K562 treated with DMSO at 1 percent for 4 hours (cell line): ENCODE data around the gene LUC7L. TPM values are rescaled to one million over a fixed set of nuclear protein-coding genes. Genes with fewer than 3 reads are reported as not detected.

Source experiments
- total RNA-seq: library from RNA; unstranded; fragments of 300-600 nt; gene quantifications from 2 replicates; pipeline ENCODE4 v1.2.3, GENCODE V29; 2022; ENCODE audit not compliant: insufficient read depth

Gene LUC7L
- 28.5 and 37.4 TPM in 2 replicates for total RNA-seq

GRCh38 chr16:228852-229730 lies at the start of gene LUC7L:
TSS of gene LUC7L (minus strand) at chr16:229449. CDS start at chr16:229339, 110 bp downstream.

GRCh38 chr16:275786-276232 lies 46.6 kb upstream of the LUC7L start, which contains the start of gene RGS11:
TSS of gene RGS11 (minus strand) at chr16:275944. CDS start at chr16:275911, 33 bp downstream.

GRCh38 chr16:234468-235305 lies 5.4 kb upstream of the LUC7L start, which contains the start of gene FAM234A:
TSS of gene FAM234A (plus strand) at chr16:234821. CDS start at chr16:254414, 19,593 bp downstream.

DNA sequence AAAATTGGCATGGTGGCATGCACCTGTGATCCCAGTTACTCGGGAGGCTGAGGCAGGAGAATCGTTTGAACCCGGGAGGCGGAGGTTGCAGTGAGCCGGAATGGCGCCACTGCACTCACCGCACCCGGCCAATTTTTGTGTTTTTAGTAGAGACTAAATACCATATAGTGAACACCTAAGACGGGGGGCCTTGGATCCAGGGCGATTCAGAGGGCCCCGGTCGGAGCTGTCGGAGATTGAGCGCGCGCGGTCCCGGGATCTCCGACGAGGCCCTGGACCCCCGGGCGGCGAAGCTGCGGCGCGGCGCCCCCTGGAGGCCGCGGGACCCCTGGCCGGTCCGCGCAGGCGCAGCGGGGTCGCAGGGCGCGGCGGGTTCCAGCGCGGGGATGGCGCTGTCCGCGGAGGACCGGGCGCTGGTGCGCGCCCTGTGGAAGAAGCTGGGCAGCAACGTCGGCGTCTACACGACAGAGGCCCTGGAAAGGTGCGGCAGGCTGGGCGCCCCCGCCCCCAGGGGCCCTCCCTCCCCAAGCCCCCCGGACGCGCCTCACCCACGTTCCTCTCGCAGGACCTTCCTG lies 49.1 kb downstream of the LUC7L start, which contains the start of gene HBQ1:
Gene HBQ1 (plus strand): TSS at position 359 of the 575 bp plus-strand sequence. CDS start 28 bp downstream, at position 387.

GRCh38 chr16:176477-177382 lies 52.5 kb downstream of the LUC7L start, which contains the start of gene HBA1:
TSS of gene HBA1 (plus strand) at chr16:176680. CDS start at chr16:176717, 37 bp downstream.

GRCh38 chr16:172374-172941 lies 56.8 kb downstream of the LUC7L start, which contains the start of gene HBA2:
TSS of gene HBA2 (plus strand) at chr16:172876. CDS start at chr16:172913, 37 bp downstream.

DNA sequence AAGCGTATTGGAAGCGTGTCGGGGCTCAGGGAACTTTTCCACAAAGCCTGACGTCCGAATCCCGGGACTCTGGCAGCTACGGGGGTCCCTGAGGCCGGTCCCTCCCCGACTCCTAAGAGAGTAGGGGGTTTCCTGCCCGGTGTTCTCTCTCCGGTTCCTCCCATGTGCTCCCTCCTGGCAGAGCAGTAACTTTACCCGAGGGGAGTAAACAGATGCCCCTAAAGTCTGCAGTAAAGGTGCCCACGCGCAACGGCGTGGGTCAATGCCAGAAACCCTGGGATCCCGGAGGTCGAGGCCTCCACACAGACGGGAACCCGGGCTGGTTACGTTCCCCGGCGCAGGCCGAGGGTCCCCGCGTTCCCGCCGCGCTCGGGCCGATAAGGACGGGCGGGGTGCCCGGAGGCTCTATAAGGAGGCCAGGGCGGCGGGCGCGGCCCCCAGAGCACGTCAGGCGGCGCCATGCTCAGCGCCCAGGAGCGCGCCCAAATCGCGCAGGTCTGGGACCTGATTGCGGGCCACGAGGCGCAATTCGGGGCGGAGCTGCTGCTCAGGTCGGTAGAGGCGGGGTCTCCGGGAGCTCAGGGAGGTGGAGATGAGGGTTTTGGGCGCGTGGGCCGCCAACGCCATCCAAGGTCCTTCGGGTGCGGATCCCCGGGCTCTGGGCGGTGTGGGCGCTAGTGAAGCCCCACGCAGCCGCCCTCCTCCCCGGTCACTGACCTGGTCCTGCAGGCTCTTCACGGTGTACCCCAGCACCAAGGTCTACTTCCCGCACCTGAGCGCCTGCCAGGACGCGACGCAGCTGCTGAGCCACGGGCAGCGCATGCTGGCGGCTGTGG lies 63.5 kb downstream of the LUC7L start, which contains the start of gene HBM:
Gene HBM (plus strand): TSS at position 440 of the 836 bp plus-strand sequence. CDS start 20 bp downstream, at position 460.

GRCh38 chr16:152141-153128 lies 76.8 kb downstream of the LUC7L start, which contains the start of gene HBZ:
TSS of gene HBZ (plus strand) at chr16:152644. CDS start at chr16:152910, 266 bp downstream.

Other genes starting within 250 kb of the LUC7L start
- gene POLR3K, start 175.8 kb downstream of the LUC7L start, total RNA-seq = 32.7 and 37.3 TPM in 2 replicates
- gene SNRNP25, start 175.6 kb downstream of the LUC7L start, total RNA-seq = 58.5 and 73.6 TPM in 2 replicates
- 5.6 and 7.5 TPM in 2 replicates for gene RHBDF1, start 156.8 kb downstream of the LUC7L start, total RNA-seq
- gene MPG, start 151.2 kb downstream of the LUC7L start, total RNA-seq = 118 and 129 TPM in 2 replicates
- gene NPRL3, start 90.8 kb downstream of the LUC7L start, total RNA-seq = 43.9 and 58.2 TPM in 2 replicates
- gene HBZ, start 76.8 kb downstream of the LUC7L start, total RNA-seq = 123 and 148 TPM in 2 replicates
- not detected in 2 replicates for gene HBM, start 63.5 kb downstream of the LUC7L start, total RNA-seq
- gene HBA2, start 56.6 kb downstream of the LUC7L start, total RNA-seq = 142 and 148 TPM in 2 replicates
- gene HBA1, start 52.8 kb downstream of the LUC7L start, total RNA-seq = 686 and 796 TPM in 2 replicates
- 73.8 and 75.2 TPM in 2 replicates for gene HBQ1, start 49.0 kb downstream of the LUC7L start, total RNA-seq
- 74.0 and 87.1 TPM in 2 replicates for gene FAM234A, start 5.4 kb upstream of the LUC7L start, total RNA-seq
- gene RGS11, start 46.5 kb upstream of the LUC7L start, total RNA-seq = not detected in 2 replicates
- not detected in 2 replicates for gene ARHGDIG, start 51.1 kb upstream of the LUC7L start, total RNA-seq
- gene PDIA2, start 53.7 kb upstream of the LUC7L start, total RNA-seq = not detected in 2 replicates
- 34.9 and 37.3 TPM in 2 replicates for gene AXIN1, start 123.3 kb upstream of the LUC7L start, total RNA-seq
- 104 and 108 TPM in 2 replicates for gene MRPL28, start 141.1 kb upstream of the LUC7L start, total RNA-seq
- 102 and 116 TPM in 2 replicates for gene PGAP6, start 152.5 kb upstream of the LUC7L start, total RNA-seq
- gene NME4, start 167.8 kb upstream of the LUC7L start, total RNA-seq = 226 and 252 TPM in 2 replicates
- 33.8 and 38.1 TPM in 2 replicates for gene DECR2, start 172.4 kb upstream of the LUC7L start, total RNA-seq
- gene RAB11FIP3, start 196.2 kb upstream of the LUC7L start, total RNA-seq = 10.8 and 10.9 TPM in 2 replicates